Activated CD4-positive, alpha-beta T cell treated with anti-CD3 and anti-CD28 coated beads, Interleukin-2, amount 50 U/mL, for 48 hours (primary cell): ENCODE measurements around the gene TMEM95.
"Not testable (repeated sequence)": the region's sequence is repeated elsewhere in the genome, so short reads cannot be mapped to it uniquely, and the experiment has no call there.

Experiments
- DNase-seq, 2 experiments: peaks; one replicate each; pipeline ENCODE4 v3.0.0-alpha.2; 2020

TMEM95 gene

DNA sequence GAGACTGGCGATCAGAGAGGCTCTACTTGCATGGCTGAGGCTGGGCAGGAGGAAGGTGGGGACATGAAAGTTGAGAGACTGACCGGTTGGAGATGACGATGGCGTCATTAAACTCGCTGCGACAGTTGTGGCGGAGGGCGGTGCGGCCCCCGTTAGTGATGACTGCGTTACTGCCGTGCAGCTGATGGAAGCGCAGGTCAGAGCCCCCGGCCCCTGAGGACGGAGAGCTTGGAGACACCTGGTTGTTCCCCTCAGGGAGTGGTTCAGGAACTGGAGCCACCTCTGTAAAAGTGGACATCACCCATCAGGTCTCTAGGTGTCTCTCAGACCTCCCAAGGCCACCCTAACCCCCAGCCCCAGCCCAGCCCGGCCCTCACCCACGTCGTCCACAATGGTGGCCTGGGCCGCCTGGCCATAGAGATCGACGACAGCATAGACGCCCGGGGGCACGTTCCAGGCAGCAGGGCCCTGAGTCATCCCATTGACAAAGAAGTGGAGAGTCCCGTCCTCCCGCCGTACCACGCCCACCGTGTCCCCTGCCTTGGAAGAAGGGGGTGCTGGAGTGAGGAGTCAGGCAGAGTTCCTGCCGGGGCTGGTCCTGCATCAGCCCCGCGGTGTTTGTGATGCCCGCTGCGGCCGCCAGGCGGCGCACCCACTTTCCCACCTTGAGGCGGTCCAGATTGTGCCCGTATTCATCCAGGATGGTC is 31.1 kb upstream of the TMEM95 start:
- DNase-seq: peak; percentile 76 to 78

GRCh38 chr17:7324438-7324779 is 30.5 kb upstream of the TMEM95 start:
- no peak for DNase-seq

GRCh38 chr17:7325031-7325528 is 29.9 kb upstream of the TMEM95 start:
- no peak for DNase-seq

DNA sequence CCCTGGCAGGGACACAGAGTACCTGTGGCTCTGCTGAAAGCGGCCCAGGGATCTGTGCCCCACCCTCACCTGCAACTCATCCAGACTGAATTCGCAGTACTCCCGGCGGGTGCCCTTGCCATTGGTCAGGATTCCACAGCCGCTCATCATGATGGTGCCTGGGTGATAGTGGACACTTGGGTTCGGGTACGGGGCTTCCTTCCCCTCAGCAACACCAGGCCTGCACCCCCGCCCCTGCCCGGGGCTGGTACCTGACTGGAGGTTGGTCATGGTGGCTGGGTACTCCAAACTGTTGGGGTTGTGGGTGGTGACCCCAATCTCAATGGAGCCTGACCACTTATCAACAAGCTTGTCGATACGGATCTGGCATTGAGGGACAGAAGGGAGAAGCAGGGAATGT is 28.8 kb upstream of the TMEM95 start:
- no peak for DNase-seq

GRCh38 chr17:7327056-7327455 is 27.9 kb upstream of the TMEM95 start:
- no peak for DNase-seq

DNA sequence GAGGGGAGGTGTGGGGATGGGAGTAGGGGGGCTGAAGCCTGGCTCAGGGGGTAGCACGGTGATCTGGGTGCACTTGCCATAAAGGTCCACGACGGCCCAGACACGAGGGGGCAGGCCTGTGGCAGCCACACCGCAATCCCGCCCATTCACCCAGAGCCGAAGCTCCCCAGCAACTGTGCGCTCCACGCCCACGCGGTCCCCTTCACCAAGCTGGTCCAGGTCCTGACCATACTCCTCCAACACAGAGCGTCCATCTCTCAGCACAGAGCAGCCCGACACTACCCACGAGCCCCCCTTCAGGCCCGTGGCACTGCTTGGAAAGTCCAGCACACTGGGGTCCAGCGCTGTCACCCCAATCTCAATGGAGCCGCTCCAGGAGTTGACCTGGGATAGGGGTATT is 27.5 kb upstream of the TMEM95 start:
- no peak for DNase-seq

DNA sequence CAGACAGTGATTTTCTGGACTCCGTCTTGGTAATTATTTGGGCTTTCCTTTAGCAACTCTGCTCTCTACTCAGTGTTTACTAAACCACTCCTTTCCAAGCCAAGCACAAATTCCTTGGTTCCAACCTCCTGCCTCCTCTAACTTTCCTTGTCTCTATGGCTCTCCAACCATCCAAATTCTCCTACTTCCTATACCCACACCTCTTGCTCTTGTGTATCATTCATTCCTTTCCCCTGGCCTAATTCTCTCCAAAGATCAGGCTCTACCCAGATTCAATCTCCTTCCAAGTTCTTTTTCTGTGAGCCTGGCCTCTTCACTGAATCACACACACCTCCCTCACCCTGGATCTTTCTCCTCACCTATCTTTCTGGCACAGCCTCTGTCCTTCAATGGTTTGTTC is 26.9 kb upstream of the TMEM95 start:
- no peak for DNase-seq

- DNase-seq: peak in 1 of 2 experiments; percentile 48
These were observed 26.0 kb upstream of the TMEM95 start, which contains the start of gene NEURL4 for GRCh38 chr17:7328840-7329373. Gene NEURL4 (minus strand): TSS chr17:7329335. CDS start chr17:7329312, 23 bp downstream.

GRCh38 chr17:7329374-7329996 is 25.5 kb upstream of the TMEM95 start:
- DNase-seq: peak; percentile 95 to 97

GRCh38 chr17:7329997-7330637 is 24.8 kb upstream of the TMEM95 start:
- DNase-seq: peak; percentile 81 to 86

DNA sequence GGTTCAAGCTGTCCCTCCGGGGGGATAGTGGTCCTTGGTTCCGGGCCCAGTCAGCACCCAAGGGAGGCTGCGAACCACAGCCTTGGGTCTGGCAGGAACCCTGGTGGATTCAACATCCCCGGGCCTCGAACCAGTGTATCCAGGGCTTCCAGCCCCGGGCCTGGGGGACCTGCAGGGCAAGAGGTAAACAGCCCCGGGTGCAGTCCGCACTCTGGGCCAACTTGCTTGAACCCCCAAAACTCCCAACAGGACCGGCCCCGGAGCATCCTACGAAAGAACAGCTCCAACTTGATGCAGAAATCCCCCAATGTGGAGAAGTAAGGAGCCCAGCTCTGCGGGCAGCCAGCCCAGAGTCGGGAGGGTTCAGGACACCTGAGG is 24.3 kb upstream of the TMEM95 start:
- no peak for DNase-seq

GRCh38 chr17:7332111-7332510 is 22.8 kb upstream of the TMEM95 start:
- DNase-seq: no peak

GRCh38 chr17:7332600-7333069 is 22.3 kb upstream of the TMEM95 start:
- not testable (repeated sequence) for DNase-seq

- DNase-seq: no peak
These were observed 19.9 kb upstream of the TMEM95 start for GRCh38 chr17:7334938-7335538.

DNA sequence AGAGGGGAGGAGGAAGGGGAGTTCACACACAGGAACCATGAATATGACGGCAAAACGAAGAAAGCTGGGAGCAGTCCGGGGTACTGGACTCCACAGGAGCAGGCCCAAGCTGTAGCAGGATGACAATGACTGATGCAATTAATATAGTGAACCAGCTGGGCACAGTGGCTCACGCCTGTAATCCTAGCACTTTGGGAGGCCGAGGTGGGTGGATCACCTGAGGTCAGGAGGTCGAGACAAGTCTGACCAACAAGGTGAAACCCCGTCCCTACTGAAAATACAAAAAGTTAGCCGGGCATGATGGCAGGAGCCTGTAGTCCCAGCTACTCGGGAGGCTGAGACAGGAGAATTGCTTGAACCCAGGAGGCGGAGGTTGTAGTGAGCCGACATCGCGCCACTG is 19.2 kb upstream of the TMEM95 start:
- not testable (repeated sequence) for DNase-seq

GRCh38 chr17:7336240-7337175 is 18.4 kb upstream of the TMEM95 start, which contains the start of gene ACAP1:
Gene ACAP1 (plus strand): TSS chr17:7336529. CDS start chr17:7336735, 206 bp downstream.
- DNase-seq: peak; percentile 95

DNA sequence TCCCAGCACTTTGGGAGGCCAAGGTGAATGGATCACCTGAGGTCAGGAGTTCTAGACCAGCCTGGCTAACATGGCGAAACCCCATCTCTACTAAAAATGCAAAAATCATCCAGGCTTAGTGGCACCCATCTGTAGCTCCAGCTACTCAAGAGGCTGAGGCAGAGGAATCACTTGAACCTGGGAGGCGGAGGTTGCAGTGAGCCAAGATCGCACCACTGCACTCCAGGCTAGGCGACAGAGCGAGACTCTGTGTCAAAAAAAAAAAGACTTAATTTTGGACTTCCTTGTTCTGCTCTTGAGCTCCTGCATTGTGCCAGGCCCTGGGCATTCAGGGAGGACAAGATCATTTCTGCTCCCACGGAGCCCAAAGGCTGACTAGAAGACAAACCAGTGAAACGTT is 17.4 kb upstream of the TMEM95 start:
- DNase-seq: not testable (repeated sequence)

- no peak for DNase-seq
These were observed 14.8 kb upstream of the TMEM95 start for GRCh38 chr17:7340179-7340578.

- DNase-seq: no peak
These were observed 13.1 kb upstream of the TMEM95 start for GRCh38 chr17:7341842-7342241.

- no peak for DNase-seq
These were observed 11.7 kb upstream of the TMEM95 start for GRCh38 chr17:7343250-7343649.

DNA sequence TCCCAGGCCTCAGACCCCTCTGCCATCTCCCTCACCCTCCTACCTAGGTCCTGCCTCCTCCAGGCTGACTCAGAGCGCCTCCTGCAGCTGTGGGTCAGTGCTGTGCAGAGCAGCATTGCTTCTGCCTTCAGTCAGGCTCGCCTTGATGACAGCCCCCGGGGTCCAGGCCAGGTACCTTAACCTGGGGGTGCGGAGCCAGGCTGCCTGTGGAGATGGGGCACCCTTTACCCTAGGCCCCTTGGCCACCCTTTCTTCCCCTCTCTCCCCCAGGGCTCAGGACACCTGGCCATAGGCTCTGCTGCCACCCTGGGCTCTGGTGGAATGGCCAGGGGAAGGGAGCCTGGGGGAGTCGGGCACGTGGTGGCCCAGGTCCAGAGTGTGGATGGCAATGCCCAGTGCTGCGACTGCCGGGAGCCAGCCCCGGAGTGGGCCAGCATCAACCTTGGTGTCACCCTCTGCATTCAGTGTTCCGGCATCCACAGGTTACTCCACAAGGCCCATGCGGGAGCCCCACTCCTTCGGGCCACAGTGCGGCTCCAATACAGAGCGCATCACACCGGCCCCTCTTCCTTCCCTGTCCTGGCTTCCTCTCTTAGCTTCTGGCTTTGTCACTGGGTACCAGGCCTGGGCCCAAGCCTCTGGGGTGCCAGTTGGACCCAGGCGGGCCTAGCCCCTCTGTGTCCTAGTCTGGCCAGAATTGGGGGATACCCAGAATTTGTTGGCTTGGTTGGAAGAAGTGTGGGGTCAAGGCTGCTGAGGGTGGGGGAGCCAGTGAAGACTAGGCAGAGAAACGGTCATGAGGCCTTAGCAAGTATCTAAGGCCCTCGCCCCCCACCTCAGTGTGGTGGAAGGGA is 8.0 kb upstream of the TMEM95 start:
- no peak for DNase-seq
